HG03565 (cell line): Measurements from ENCODE around the gene FCHO2.

Source experiments
- ATAC-seq: cut with Tn5 transposase; IDR thresholded peaks from one replicate; pipeline ENCODE4 v1.9.1; 2021; ENCODE audit warnings: mild to moderate bottlenecking, moderate library complexity; ENCODE audit not compliant: unreplicated experiment

The FCHO2 gene

GRCh38 chr5:73106335-73106734 is 150.5 kb downstream of the FCHO2 start:
- ATAC-seq: no peak

DNA sequence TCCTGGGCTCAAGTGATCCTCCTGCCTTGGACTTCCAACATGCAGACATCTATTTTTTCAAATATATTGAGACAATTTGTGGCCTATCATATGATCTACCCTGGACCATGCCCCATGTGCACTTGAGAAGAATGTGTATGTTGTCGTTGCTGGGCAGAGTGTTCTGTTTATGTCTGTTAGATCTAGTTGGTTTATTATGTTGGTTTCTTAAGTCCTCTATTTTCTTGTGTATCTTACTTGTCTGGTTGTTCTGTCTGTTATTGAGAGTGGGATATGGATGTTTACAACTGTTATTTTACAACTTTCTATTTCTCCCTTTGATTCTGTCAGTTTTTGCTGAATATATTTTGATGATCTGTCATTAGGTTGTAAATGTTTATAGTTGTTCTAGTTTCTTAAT is 154.3 kb downstream of the FCHO2 start:
- no peak for ATAC-seq

- ATAC-seq: no peak
Observed at GRCh38 chr5:73111536-73111935, 155.7 kb downstream of the FCHO2 start.

- no peak for ATAC-seq
Observed at GRCh38 chr5:73112359-73112758, 156.5 kb downstream of the FCHO2 start.

GRCh38 chr5:73114044-73114688 is 158.3 kb downstream of the FCHO2 start:
- no peak for ATAC-seq

DNA sequence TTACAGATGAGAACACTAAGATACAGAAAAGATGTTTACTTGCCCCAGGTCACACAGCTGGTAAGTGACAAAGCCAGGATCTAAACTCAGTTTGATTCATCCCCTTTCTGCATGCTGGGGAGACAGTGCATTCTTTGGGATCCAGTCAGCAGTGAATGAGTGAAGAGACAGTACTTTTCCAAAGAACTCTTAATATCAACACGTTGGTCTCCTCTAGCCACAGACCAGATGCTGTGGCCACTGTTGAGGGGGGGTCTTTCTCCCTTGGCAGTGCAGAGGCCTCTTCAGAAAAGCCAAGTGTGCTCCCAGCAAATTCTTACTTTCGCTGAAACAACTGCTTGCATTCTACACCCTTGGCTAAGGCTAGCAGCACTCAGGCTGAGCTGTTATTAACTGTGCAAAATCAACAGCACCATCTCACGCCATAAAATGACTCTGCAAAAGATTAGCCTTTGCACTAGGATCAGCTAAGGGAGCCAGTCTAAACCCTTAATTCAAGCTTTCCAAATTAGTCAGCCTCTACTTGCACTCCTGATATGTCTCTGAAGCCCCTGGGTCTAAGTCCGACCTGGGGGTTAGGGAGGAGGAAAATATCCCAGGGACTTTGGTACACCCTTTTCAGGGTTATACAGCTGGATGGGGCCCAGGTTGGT is 159.7 kb downstream of the FCHO2 start:
- no peak for ATAC-seq

DNA sequence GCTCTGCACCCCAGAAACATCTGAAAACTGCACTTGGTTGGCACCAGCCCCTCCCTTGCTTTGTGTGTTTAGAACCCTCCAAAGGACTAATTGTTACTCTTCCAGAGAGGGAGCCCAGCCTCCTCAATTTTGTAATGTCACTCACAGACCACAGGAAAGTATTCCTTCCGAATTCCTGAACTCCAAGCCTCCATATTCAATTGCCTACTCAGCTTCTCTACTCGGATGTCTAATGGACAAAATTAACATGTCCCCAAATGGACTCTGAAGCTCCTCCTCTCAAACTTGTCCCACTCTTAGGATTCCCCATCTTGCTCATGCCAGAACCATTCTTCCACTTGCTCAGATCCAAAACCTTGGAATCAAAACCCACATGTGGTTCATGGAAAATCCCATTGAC is 160.7 kb downstream of the FCHO2 start:
- ATAC-seq: no peak

DNA sequence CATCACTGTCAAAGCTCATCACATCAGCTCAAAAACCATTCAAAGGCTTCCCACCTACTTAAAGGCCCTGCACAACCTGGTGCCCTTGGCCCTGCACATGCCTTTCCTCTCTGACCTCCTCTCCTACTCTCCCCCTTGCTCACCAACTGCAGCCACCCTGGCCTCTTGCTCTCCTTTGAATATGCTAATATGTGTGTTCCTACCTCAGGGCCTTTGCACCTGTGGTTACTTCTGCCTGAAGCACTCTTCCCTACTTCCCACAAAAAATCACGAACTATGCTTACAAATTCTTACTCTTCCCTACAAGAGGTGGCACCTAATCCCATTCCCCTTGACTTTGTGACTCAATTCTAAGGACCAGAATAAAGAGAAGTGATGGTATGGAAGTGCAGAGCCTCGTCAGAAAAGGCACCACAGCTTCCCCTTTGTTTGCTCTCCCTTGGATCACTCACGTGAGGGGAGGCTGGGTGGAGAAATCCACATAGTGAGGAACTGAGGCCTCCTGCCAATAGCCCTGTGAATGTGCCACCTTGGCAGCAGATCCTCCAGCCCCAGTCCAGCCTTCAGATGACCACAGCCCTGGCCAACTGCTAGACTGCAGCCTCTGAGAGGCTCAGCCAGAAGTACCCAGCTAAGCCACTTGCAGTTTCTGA is 161.4 kb downstream of the FCHO2 start:
- ATAC-seq: no peak

DNA sequence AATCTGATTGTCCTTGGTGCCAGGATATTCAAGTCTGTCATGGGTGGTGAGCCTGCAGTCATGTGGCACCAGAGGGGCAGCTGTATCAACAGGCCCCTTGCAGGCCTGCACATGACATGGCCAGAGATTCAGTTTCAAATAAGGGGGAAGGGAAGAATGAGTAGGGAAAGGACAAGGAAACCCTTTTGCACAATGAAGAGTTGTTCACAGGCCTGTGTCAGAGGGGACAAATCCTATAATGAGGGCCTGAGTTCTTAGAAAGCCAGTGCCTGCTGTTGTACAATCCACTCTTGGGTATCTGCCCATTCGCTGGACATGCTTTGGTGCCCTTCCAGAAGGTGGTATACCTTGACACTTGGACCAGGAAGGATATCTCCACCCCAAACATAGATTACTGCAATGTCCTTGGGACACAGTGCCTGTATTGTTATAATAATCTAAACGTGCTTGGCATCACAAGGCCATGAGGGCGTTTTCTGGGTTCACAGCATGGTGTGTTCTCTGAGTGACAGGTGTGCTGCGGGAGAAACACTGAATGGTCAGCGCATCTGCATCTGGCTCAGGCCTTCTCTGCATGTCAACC is 162.6 kb downstream of the FCHO2 start:
- no peak for ATAC-seq

GRCh38 chr5:73119451-73120157 is 163.8 kb downstream of the FCHO2 start:
- ATAC-seq: no peak

DNA sequence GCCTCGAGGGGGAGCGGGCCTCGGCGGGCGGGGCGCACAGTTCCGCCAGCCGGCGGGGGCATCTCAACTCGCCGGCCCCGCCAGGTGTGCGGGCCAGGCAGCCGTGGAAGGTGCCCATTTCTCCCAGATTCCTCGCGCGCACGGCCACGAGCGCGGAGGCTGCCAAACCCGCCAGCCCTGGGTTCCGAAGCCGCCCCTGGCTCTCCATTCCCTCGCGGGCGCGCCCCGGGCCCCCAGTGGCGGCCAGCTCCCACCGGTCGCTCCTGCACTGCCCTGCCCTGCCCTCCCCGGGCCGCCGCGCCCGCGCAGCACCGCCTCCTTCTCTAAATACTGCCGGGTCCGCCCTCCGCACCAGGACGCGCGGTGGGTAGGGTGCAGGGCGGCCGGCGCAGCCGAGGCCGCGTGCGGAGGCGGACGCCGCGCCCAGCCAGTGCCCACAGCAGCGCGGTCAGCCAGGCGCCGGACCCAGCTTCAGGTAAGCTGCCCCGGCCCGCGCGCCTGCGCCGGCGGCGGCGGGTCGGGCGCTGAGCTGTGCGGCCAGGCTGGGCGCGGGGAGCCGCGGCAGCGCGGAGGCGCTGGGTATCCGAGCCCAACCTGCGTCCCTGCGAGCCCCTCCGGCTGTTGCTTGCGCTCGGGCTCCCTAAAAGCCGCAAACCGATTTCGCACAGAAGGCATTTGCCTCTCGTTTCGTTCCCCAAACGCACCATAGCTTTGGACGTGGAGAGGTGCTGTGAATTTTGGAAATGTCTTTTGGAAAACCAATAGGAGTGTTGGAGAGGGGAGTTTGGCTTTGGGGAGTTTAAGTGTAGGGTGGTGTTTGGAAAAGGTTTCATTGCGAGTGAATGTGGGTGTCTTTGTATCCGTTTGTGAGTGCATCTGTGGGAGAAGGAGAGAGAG is 164.6 kb downstream of the FCHO2 start, which contains the start of gene TMEM171:
Gene TMEM171, plus strand, starts transcription at position 354 of the 897 bp plus-strand sequence. CDS start 2,799 bp downstream, outside the sequence.
- ATAC-seq: no peak

DNA sequence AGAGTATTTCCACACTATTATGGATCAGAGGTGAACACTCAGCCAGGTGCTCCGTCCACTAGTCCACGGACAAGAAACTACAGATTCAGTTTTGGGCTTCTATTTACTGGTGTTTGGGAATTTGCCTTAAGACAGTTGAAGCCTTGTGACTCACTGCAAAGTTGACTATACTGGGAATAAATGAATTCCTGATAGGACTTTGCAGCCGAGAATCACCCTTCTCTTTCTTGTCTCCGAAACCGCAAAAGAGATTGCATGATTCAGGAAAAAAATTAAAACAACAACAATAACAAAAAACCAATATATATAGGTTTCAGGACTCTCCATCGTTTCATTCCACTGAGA is 165.2 kb downstream of the FCHO2 start:
- ATAC-seq: no peak

GRCh38 chr5:73122875-73123810 is 167.3 kb downstream of the FCHO2 start:
- ATAC-seq: no peak

DNA sequence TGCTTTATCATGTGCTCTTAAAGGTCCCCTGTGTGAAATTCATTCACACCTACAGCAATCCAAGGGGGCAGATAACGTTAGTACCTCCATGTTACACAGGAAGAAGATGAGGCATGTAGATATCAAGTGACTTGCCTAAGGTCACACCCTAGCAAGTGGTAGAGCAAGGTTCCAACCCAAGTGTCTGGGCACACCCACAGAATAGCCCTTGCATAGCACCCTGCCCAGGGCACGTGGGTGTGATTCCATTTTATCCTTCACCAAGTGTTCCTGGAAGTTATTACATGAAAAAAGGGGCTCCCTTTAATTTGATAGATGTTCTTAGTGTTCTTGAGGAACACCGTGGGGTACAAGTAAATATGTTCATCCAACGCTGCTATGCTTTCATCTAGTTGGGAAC is 169.4 kb downstream of the FCHO2 start:
- ATAC-seq: no peak

- ATAC-seq: no peak
Observed at GRCh38 chr5:73126381-73126780, 170.5 kb downstream of the FCHO2 start.

DNA sequence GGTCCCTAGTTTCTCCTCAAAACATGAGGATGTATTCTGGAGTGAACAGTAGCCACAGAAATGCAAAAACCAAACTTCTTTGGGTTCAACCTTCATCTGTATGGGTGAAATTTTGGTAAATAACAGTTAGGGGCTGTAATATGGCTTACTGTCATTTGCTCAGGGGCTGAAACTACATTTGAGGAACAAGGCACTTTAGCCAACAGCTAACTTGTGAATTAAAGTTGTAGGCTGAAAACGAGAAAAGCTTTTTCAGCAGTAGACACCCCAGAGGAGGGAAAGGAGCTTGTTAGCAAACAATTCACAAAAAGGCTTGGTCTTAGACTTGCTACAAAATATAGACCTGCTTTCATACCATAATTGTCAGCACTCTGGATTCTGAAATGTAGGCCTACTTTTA is 171.1 kb downstream of the FCHO2 start:
- no peak for ATAC-seq

DNA sequence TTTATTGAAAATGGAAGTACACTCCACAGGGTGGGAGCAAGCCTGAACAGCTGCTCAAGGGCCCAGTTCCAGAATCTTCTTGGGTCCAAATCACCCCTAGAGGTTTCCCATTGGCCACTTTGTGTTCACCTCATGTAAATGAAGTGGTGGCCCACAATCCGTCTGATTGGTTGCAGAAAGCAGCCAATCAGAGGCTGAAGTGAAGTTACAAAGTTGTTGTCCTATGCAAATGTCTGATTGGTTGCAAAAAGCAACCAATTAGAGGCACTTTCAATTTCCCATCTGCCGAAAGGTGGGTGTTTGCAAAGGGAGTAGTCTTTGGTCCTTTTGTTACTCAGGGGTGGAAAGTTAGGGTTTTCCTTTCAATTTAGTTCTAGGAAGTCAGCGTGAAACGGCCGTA is 173.3 kb downstream of the FCHO2 start:
- no peak for ATAC-seq

DNA sequence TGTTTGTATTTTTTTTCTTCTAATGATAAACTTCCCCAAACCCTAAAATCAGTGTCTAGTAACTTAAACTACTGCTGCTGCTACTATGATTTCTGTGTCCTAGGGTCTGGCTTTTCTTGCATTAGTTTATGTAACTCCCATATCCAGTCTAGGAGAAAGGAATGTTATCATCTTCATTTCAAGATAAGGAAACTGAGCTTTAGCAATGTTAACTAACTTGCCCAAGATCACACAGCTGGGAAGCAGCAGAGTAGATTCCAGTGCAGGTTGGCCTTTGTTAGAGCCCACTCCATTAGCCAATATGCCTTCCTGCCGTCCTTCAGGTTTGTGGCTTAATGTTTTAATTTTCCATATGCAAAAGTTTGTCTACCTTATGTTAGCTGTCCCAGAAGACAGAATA is 175.0 kb downstream of the FCHO2 start:
- ATAC-seq: no peak

DNA sequence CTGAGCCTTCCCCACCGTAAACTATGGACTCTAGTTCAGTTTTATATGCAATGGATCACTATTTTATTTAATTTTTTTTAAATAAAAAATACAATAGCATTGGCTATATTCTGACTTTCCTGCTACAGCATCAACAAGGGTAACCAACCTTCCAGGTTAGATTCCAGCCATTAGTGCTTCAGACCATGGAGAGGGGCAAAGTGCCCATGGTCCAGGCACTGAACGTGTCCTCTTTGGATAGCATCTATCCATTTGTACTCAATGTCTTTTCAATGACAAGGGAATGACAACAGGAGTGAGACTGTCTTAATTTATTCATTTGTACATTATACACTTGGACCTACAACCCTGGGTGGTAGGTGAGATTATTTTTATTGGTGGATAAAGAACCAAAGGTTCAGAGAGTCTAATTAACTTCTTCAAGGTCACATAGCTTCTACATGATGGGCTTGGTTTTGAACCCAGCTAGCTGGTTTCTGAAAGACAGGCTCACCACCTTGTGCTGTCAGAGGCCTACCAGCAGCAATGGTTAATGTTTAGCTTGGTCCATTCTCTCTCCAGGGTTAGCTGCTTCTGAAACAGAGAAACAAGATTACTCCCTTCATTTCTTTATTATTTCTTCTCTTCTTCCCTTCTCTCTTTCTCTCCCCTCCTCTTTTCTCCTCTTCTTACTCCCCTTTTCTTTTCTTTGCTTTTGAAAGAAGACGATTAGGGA is 176.0 kb downstream of the FCHO2 start:
- no peak for ATAC-seq
